ENCODE results near the gene SALL4.

SALL4 gene

GRCh38 chr20:51752343-51752951 is 49.9 kb downstream of the SALL4 start:
- Histone ChIP-seq H3K36me3 (replicated peaks; ENCODE audit: low read depth, low read length) (no peaks in the 10 kb centered on the region), H2AFZ (ENCODE audit: low read depth, low read length) (no peak overlapping the region), H3K9me3 (ENCODE audit: insufficient read depth, low read length) (no peaks in the 10 kb centered on the region), H3K27ac (ENCODE audit: low read length) (no peak overlapping the region), H3K4me1 (ENCODE audit: low read length) (no peaks in the 10 kb centered on the region), H3K4me3 (ENCODE audit: low read length) (no peak overlapping the region), H4K20me1 (ENCODE audit: insufficient read depth, low read length) (no peaks in the 10 kb centered on the region), H3K79me2 (ENCODE audit: low read length) (no peaks in the 10 kb centered on the region), H3K27me3 (ENCODE audit: low read depth, low read length) (no peaks in the 10 kb centered on the region), H3K4me2 (ENCODE audit: low read length) (no peak overlapping the region), H3K9ac (ENCODE audit: low read length) (no peak overlapping the region)
- TF ChIP-seq CTCF (IDR thresholded peaks at IDR 0.05; ENCODE audit: low read depth, low read length) = no peak
- TF ChIP-seq EZH2phosphoT487 (IDR thresholded peaks at IDR 0.05; ENCODE audit: low read depth) = no peak

- Histone ChIP-seq H3K9me3 (ENCODE audit: insufficient read depth, low read length) (no peaks in the 10 kb centered on the region), H3K27me3 (ENCODE audit: low read depth, low read length) (no peaks in the 10 kb centered on the region), H3K36me3 (replicated peaks; ENCODE audit: low read depth, low read length) (no peaks in the 10 kb centered on the region), H3K79me2 (ENCODE audit: low read length) (no peaks in the 10 kb centered on the region), H3K4me2 (ENCODE audit: low read length) (no peak overlapping the region), H3K27ac (ENCODE audit: low read length) (no peak overlapping the region), H2AFZ (ENCODE audit: low read depth, low read length) (no peak overlapping the region), H3K4me1 (ENCODE audit: low read length) (no peaks in the 10 kb centered on the region), H3K9ac (ENCODE audit: low read length) (no peak overlapping the region), H3K4me3 (ENCODE audit: low read length) (no peak overlapping the region), H4K20me1 (ENCODE audit: insufficient read depth, low read length) (no peaks in the 10 kb centered on the region)
- TF ChIP-seq EZH2phosphoT487 (IDR thresholded peaks at IDR 0.05; ENCODE audit: low read depth) (no peak), CTCF (IDR thresholded peaks at IDR 0.05; ENCODE audit: low read depth, low read length) (no peak)
Observed at GRCh38 chr20:51750770-51751388, 51.4 kb downstream of the SALL4 start.

- Histone ChIP-seq H3K36me3 (replicated peaks; ENCODE audit: low read depth, low read length) (no peaks in the 10 kb centered on the region), H3K79me2 (ENCODE audit: low read length) (no peaks in the 10 kb centered on the region), H3K4me1 (ENCODE audit: low read length) (no peaks in the 10 kb centered on the region), H3K9ac (ENCODE audit: low read length) (no peak overlapping the region), H3K4me3 (ENCODE audit: low read length) (no peak overlapping the region), H4K20me1 (ENCODE audit: insufficient read depth, low read length) (no peaks in the 10 kb centered on the region), H3K4me2 (ENCODE audit: low read length) (no peak overlapping the region), H3K27me3 (ENCODE audit: low read depth, low read length) (no peaks in the 10 kb centered on the region), H3K27ac (ENCODE audit: low read length) (no peak overlapping the region), H3K9me3 (ENCODE audit: insufficient read depth, low read length) (no peaks in the 10 kb centered on the region), H2AFZ (ENCODE audit: low read depth, low read length) (no peak overlapping the region)
- TF ChIP-seq EZH2phosphoT487 (IDR thresholded peaks at IDR 0.05; ENCODE audit: low read depth) (no peak), CTCF (IDR thresholded peaks at IDR 0.05; ENCODE audit: low read depth, low read length) (no peak)
Observed at GRCh38 chr20:51750037-51750769, 52.1 kb downstream of the SALL4 start.

- Histone ChIP-seq H3K4me3 (ENCODE audit: low read length) (no peak overlapping the region), H3K27ac (ENCODE audit: low read length) (no peak overlapping the region), H3K27me3 (ENCODE audit: low read depth, low read length) (no peaks in the 10 kb centered on the region), H3K36me3 (replicated peaks; ENCODE audit: low read depth, low read length) (no peaks in the 10 kb centered on the region), H3K4me1 (ENCODE audit: low read length) (no peaks in the 10 kb centered on the region), H3K79me2 (ENCODE audit: low read length) (no peaks in the 10 kb centered on the region), H3K9me3 (ENCODE audit: insufficient read depth, low read length) (no peaks in the 10 kb centered on the region), H3K9ac (ENCODE audit: low read length) (no peak overlapping the region), H4K20me1 (ENCODE audit: insufficient read depth, low read length) (no peaks in the 10 kb centered on the region), H3K4me2 (ENCODE audit: low read length) (no peak overlapping the region), H2AFZ (ENCODE audit: low read depth, low read length) (no peak overlapping the region)
- TF ChIP-seq EZH2phosphoT487 (IDR thresholded peaks at IDR 0.05; ENCODE audit: low read depth) = no peak
- TF ChIP-seq CTCF (IDR thresholded peaks at IDR 0.05; ENCODE audit: low read depth, low read length) = no peak
Observed at GRCh38 chr20:51749674-51750036, 52.7 kb downstream of the SALL4 start.

All from OCI-LY3 (cell line).